Neural cell (in vitro differentiated cells): ENCODE data around the gene CHDH.

Experiments used
- EZH2 ChIP-seq: fragments of 200-600, 300-800 bp; shearing (Covaris generic), sonication (generic); IDR thresholded peaks from 2 replicates; pipeline ENCODE4 v1.6.1; 2014; ENCODE audit warnings: antibody characterized with exemption, low read length, borderline replicate concordance, mild to moderate bottlenecking; ENCODE audit not compliant: insufficient read depth, poor library complexity, severe bottlenecking
- POLR2AphosphoS5 ChIP-seq: IDR thresholded peaks from 2 replicates; pipeline ENCODE4 v1.6.1; 2012

GRCh38 chr3:53836084-53836872 lies 9.9 kb downstream of the CHDH start:
- TF ChIP-seq EZH2, result no peak
- no peak for TF ChIP-seq POLR2AphosphoS5
